Endothelial cell of umbilical vein (primary cell): ENCODE results near the gene PLD4. TPM values are rescaled to one million over a fixed set of nuclear protein-coding genes. Genes with fewer than 3 reads are reported as not detected.

Experiments used
- BruUV-seq: library from RNA; stranded (reverse); fragments of 400-500 nt; replicated peaks from 2 replicates; lab custom pipeline; 2021; lab: Mats Ljungman, UMichigan
- CTCF ChIA-PET: fragments of 300-600, 350-600 bp; sonication (Branson Sonifier 250); formaldehyde crosslinking; loops from one replicate; lab custom pipeline; 2021; ENCODE audit warnings: antibody characterized with exemption, inconsistent platforms; lab: Charles Lee
- POLR2A ChIA-PET: fragments of 300-600, 350-600 bp; sonication (Branson Sonifier 250); formaldehyde crosslinking; loops from one replicate; lab custom pipeline; 2021; ENCODE audit warnings: antibody characterized with exemption, inconsistent platforms; lab: Charles Lee
- DNase-seq: peaks from one replicate; pipeline ENCODE4 v3.0.0-alpha.2; 2011; ENCODE audit warnings: low read depth, low spot score
- FAIRE-seq: peaks from 2 replicates; lab custom pipeline; 2011; peaks lifted over from hg19 to GRCh38; lab: Jason Lieb, UNC
- H2AFZ ChIP-seq: 2 replicates; pipeline ENCODE4 v1.6.0; 2012; ENCODE audit warnings: low read depth, low read length, control low read depth, inconsistent platforms
- H3K27ac ChIP-seq: 2 replicates; pipeline ENCODE4 v1.5.1; 2011; ENCODE audit warnings: low read depth, mild to moderate bottlenecking, control low read depth, low read length, moderate library complexity; ENCODE audit not compliant: insufficient read depth
- H3K27me3 ChIP-seq, 2 experiments: 2 replicates each; pipeline versions ENCODE4 v1.6.0 to v1.6.1; 2011; ENCODE audit warnings: low read length in 2 of 2, mixed read lengths in 1 of 2; ENCODE audit not compliant: control insufficient read depth in 2 of 2, insufficient read depth in 2 of 2
- H3K36me3 ChIP-seq, 2 experiments: 2 replicates in 1 of 2; 3 replicates in 1 of 2; pipeline ENCODE4 v1.5.1; 2011; ENCODE audit warnings: low read length in 2 of 2, mild to moderate bottlenecking in 1 of 2, moderate library complexity in 1 of 2; ENCODE audit not compliant: control insufficient read depth in 2 of 2, insufficient read depth in 2 of 2; ENCODE audit errors: extremely low read depth in 1 of 2
- H3K4me1 ChIP-seq: 3 replicates; pipeline ENCODE4 v1.5.1; 2011; ENCODE audit warnings: mild to moderate bottlenecking, low read length; ENCODE audit not compliant: control insufficient read depth, insufficient read depth; ENCODE audit errors: extremely low read depth
- H3K4me2 ChIP-seq: 2 replicates; pipeline ENCODE4 v1.6.1; 2011; ENCODE audit warnings: low read length, control low read depth, mixed read lengths; ENCODE audit not compliant: insufficient read depth
- H3K4me3 ChIP-seq, 3 experiments: fragments of 200-600 bp in 1 of 3; sonication (generic), shearing (Covaris generic) in 1 of 3; replicated peaks in 1 of 3; 2 replicates each; pipeline ENCODE4 v1.5.1; 2011 to 2016; ENCODE audit warnings: control low read depth in 3 of 3, low read length in 3 of 3, mild to moderate bottlenecking in 2 of 3, inconsistent platforms in 1 of 3, low read depth in 1 of 3, moderate library complexity in 1 of 3; ENCODE audit not compliant: insufficient read depth in 1 of 3
- H3K79me2 ChIP-seq: 2 replicates; pipeline ENCODE4 v1.6.0; 2012; ENCODE audit warnings: low read length, inconsistent platforms; ENCODE audit not compliant: control insufficient read depth, insufficient read depth
- H3K9ac ChIP-seq: replicated peaks from 2 replicates; pipeline ENCODE3; 2011; ENCODE audit warnings: low read length, control low read depth; ENCODE audit not compliant: insufficient read depth; ENCODE audit errors: extremely low read depth
- H3K9me1 ChIP-seq: replicated peaks from 3 replicates; pipeline ENCODE4 v1.6.0; 2011; ENCODE audit warnings: mild to moderate bottlenecking, low read length; ENCODE audit not compliant: control insufficient read depth, insufficient read depth; ENCODE audit errors: extremely low read depth
- H3K9me3 ChIP-seq: replicated peaks from 2 replicates; pipeline ENCODE4 v1.5.1; 2012; ENCODE audit warnings: low read length, inconsistent platforms; ENCODE audit not compliant: control insufficient read depth, insufficient read depth
- H4K20me1 ChIP-seq: replicated peaks from 2 replicates; pipeline ENCODE3; 2011; ENCODE audit warnings: mild to moderate bottlenecking, low read length; ENCODE audit not compliant: control insufficient read depth, insufficient read depth; ENCODE audit errors: extremely low read depth
- CTCF ChIP-seq, 2 donors: IDR thresholded peaks; 1 replicate in 1 of 2; 2 replicates in 1 of 2; pipeline ENCODE4 v1.5.1; 2011; ENCODE audit warnings: low read length in 2 of 2, mild to moderate bottlenecking in 2 of 2, moderate library complexity in 2 of 2, control low read depth in 1 of 2, inconsistent platforms in 1 of 2, low read depth in 1 of 2; ENCODE audit not compliant: insufficient read depth in 1 of 2; ENCODE audit errors: extremely low read depth in 1 of 2
- EZH2 ChIP-seq: IDR thresholded peaks from 2 replicates; pipeline ENCODE4 v1.6.1; 2012; ENCODE audit warnings: borderline replicate concordance, low read depth, mild to moderate bottlenecking, moderate library complexity, low read length, inconsistent platforms; ENCODE audit not compliant: severe bottlenecking
- FOS ChIP-seq: IDR thresholded peaks from 2 replicates; pipeline ENCODE4 v1.6.1; 2011; ENCODE audit warnings: mild to moderate bottlenecking, low read length, moderate library complexity, borderline replicate concordance; ENCODE audit not compliant: insufficient read depth
- JUN ChIP-seq: IDR thresholded peaks from 2 replicates; pipeline ENCODE4 v1.6.1; 2011; ENCODE audit warnings: borderline replicate concordance, low read depth; ENCODE audit not compliant: insufficient read length, insufficient read depth
- MAX ChIP-seq: IDR thresholded peaks from 2 replicates; pipeline ENCODE4 v1.6.1; 2011; ENCODE audit not compliant: insufficient read depth, insufficient read length
- POLR2A ChIP-seq: IDR thresholded peaks from 2 replicates; pipeline ENCODE4 v1.6.1; 2012; ENCODE audit warnings: low read depth, mild to moderate bottlenecking, control low read depth, low read length
- POLR2AphosphoS5 ChIP-seq: IDR thresholded peaks from 2 replicates; pipeline ENCODE4 v1.6.1; 2012; ENCODE audit warnings: low read depth, mild to moderate bottlenecking, control low read depth, low read length, moderate library complexity; ENCODE audit not compliant: insufficient read depth
- dilution Hi-C: fragments of 300-500 bp; cut with MboI; formaldehyde crosslinking; loops from one replicate; pipeline ENCODE4 v1.15.0; 2019; ENCODE audit warnings: low sequenced_read_pairs; ENCODE audit not compliant: extremely low pct_ligation_motif_present
- intact Hi-C: fragments of 100-400 bp; cut with micrococcal nuclease; formaldehyde crosslinking; loops from one replicate; pipeline ENCODE4 v1.10.0; 2022
- polyA plus RNA-seq, 4 experiments: library from polyadenylated mRNA; depleted of rRNA in 3 of 4; stranded (reverse) in 3 of 4; unstranded in 1 of 4; fragments of >200 nt; gene quantifications; 2 replicates each; pipeline versions ENCODE4 v1.2.1 to v1.2.3, GENCODE V29; 2011 to 2012; ENCODE audit warnings: missing spikeins in 1 of 4
- total RNA-seq: library from RNA; stranded (reverse); gene quantifications from 2 replicates; pipeline ENCODE4 v1.2.3, GENCODE V29; 2021

Gene PLD4
- total and polyA plus RNA-seq, 2 donors (not counting 3 experiments of a cell fraction or from before 2014, with no cell fraction given): 0.01 to 0.11 TPM

GRCh38 chr14:104977681-104978653, 53.3 kb downstream of the PLD4 start, which contains the start of gene AHNAK2:
Gene AHNAK2 (minus strand): TSS chr14:104978374. CDS start chr14:104978237, 137 bp downstream.
- TF ChIP-seq FOS: no peak
- no peak for TF ChIP-seq MAX
- TF ChIP-seq POLR2AphosphoS5: peak; percentile 78
- no peak for TF ChIP-seq JUN
- no peak for TF ChIP-seq CTCF (IDR thresholded peaks at IDR 0.05; ENCODE audit: extremely low read depth in 1 of 2, insufficient read depth in 1 of 2, low read depth in 1 of 2, low read length in 2 of 2)
- no peak for TF ChIP-seq EZH2
- peak; percentile 39 for TF ChIP-seq POLR2A
- H3K79me2 ChIP-seq: no peaks in the 10 kb centered on the region
- H3K4me1 ChIP-seq: peaks cover 24% of the 10 kb centered on the region
- peak; percentile 68 for DNase-seq
- no peaks in the 10 kb centered on the region for H4K20me1 ChIP-seq
- no peaks in the 10 kb centered on the region for H3K9me3 ChIP-seq
- ChIA-PET POLR2A (interaction anchor here (0.6 kb wide), 1 partner anchor 54 kb away, joined by 6 read pairs; no protein-coding TSS in a partner anchor), CTCF (interaction anchor here (1.7 to 4.7 kb wide), 3 partner anchors 68 to 109 kb away, joined by 4 to 97 read pairs (median 14); no protein-coding TSS in a partner anchor)
- dilution Hi-C loops (no loop called here), intact Hi-C loops (loop anchor here (2.0 to 10.0 kb wide), 3 partner anchors 113 to 324 kb away; partner anchors contain the start of gene BRF1)
- H3K27me3 ChIP-seq: no peaks in the 10 kb centered on the region
- peak within 1 kb of the TSS in 2 of 3 experiments; percentile 29 to 41 for H3K4me3 ChIP-seq
- peak within 1 kb of the TSS; percentile 65 for H3K4me2 ChIP-seq
- H3K9ac ChIP-seq: no peak within 1 kb of the TSS
- H2AFZ ChIP-seq: peak within 1 kb of the TSS; percentile 68
- no peaks in the 10 kb centered on the region for H3K9me1 ChIP-seq
- no TSS peak for BruUV-seq
- peak; percentile 63 for FAIRE-seq
- no peak within 1 kb of the TSS for H3K27ac ChIP-seq
- no peaks in the 10 kb centered on the region for H3K36me3 ChIP-seq
